A549 (cell line): ENCODE results near the gene TRIM2. TPM values are rescaled to one million over a fixed set of nuclear protein-coding genes. Genes with fewer than 3 reads are reported as not detected.
A peak's percentile ranks its signal among the peaks of the same experiment; 100 is the strongest.

Source experiments
- ATAC-seq, 2 experiments: fragments of 200-7000 bp in 1 of 2; fragments of >200 bp in 1 of 2; cut with Nextera tagmentation in 1 of 2; cut with Tn5 transposase in 1 of 2; 3 replicates each; pipeline versions ENCODE4 v1.8.0 to v1.9.1; 2018 to 2020; ENCODE audit warnings: mild to moderate bottlenecking in 1 of 2, moderate library complexity in 1 of 2
- CTCF ChIA-PET: fragments of 300-600 bp; sonication (Branson Sonifier 250); formaldehyde crosslinking; extraction: SDS; loops from one replicate; lab custom pipeline; 2021; ENCODE audit warnings: antibody characterized with exemption, inconsistent platforms; lab: Yijun Ruan, JAX
- POLR2A ChIA-PET: fragments of 350-600 bp; formaldehyde crosslinking; extraction: SDS; loops from one replicate; lab custom pipeline; 2021; ENCODE audit warnings: antibody characterized with exemption, inconsistent platforms; lab: Yijun Ruan, JAX
- DNase-seq, 2 experiments: peaks; one replicate each; pipeline versions ENCODE4 v3.0.0 to v3.0.0-alpha.2; 2011 to 2016; ENCODE audit warnings: low read depth in 1 of 2, low spot score in 1 of 2
- FAIRE-seq: peaks from 2 replicates; lab custom pipeline; 2011; peaks lifted over from hg19 to GRCh38; lab: Jason Lieb, UNC
- H3K27ac ChIP-seq, 2 experiments: fragments of >200 bp; sonication (Bioruptor Twin); formaldehyde crosslinking; 3 replicates each; pipeline ENCODE4 v1.5.1; 2016 to 2017
- H3K4me1 ChIP-seq: fragments of >200 bp; sonication (Bioruptor Twin); formaldehyde crosslinking; 3 replicates; pipeline ENCODE4 v1.6.1; 2016
- H3K4me2 ChIP-seq: fragments of >200 bp; sonication (Bioruptor Twin); formaldehyde crosslinking; 3 replicates; pipeline ENCODE4 v1.6.1; 2016
- H3K4me3 ChIP-seq: fragments of >200 bp; sonication (Bioruptor Twin); formaldehyde crosslinking; 3 replicates; pipeline ENCODE4 v1.5.1; 2016
- H3K9me3 ChIP-seq: fragments of >200 bp; sonication (Bioruptor Twin); formaldehyde crosslinking; 3 replicates; pipeline ENCODE4 v1.6.1; 2016
- BHLHE40 ChIP-seq: IDR thresholded peaks from 2 replicates; pipeline ENCODE4 v1.6.1; 2012; ENCODE audit warnings: low read depth, low read length, inconsistent platforms
- CBX2 ChIP-seq: fragments of 200-600 bp; sonication (generic); IDR thresholded peaks from 2 replicates; pipeline ENCODE4 v1.6.1; 2016; ENCODE audit warnings: low read depth, mild to moderate bottlenecking, borderline replicate concordance
- ESRRA ChIP-seq: fragments of 150-350 bp; IDR thresholded peaks from 2 replicates; pipeline ENCODE4 v1.6.1; 2014; ENCODE audit warnings: mild to moderate bottlenecking, low read length, borderline replicate concordance
- KDM1A ChIP-seq: fragments of 200-600 bp; sonication (generic); IDR thresholded peaks from 2 replicates; pipeline ENCODE4 v1.6.1; 2016; ENCODE audit warnings: low read depth, mild to moderate bottlenecking
- MAFK ChIP-seq: fragments of 450-650 bp; IDR thresholded peaks from 2 replicates; pipeline ENCODE4 v1.6.1; 2014; ENCODE audit not compliant: partially characterized antibody
- MAZ ChIP-seq: fragments of 150-350 bp; IDR thresholded peaks from 2 replicates; pipeline ENCODE4 v1.6.1; 2014; ENCODE audit warnings: antibody characterized with exemption, low read depth, low read length, borderline replicate concordance
- POLR2AphosphoS2 ChIP-seq: conservative IDR thresholded peaks from 2 replicates; pipeline ENCODE4 v1.6.1; 2012; ENCODE audit warnings: low read length, improper control_type of control experiment, inconsistent platforms
- RARB ChIP-seq: fragments of 250-450 bp; sonication (Bioruptor Pico); IDR thresholded peaks from 2 replicates; pipeline ENCODE4 v1.8.0; 2021; ENCODE audit warnings: mild to moderate bottlenecking, moderate library complexity
- RFX5 ChIP-seq: fragments of 450-650 bp; IDR thresholded peaks from 2 replicates; pipeline ENCODE4 v1.7.1; 2014; ENCODE audit warnings: antibody characterized with exemption, mild to moderate bottlenecking, moderate library complexity
- SMC3 ChIP-seq: fragments of >200 bp; sonication (Bioruptor Twin); formaldehyde crosslinking; IDR thresholded peaks from 3 replicates; pipeline ENCODE4 v1.6.1; 2018; ENCODE audit warnings: inconsistent platforms
- SREBF2 ChIP-seq: fragments of 450-650 bp; IDR thresholded peaks from 2 replicates; pipeline ENCODE4 v1.6.1; 2014; ENCODE audit warnings: mild to moderate bottlenecking, moderate library complexity
- ZSCAN20 ChIP-seq: fragments of 250-450 bp; sonication (Bioruptor Pico); IDR thresholded peaks from 2 replicates; pipeline ENCODE4 v1.8.0; 2022; ENCODE audit warnings: mild to moderate bottlenecking, moderate library complexity
- WGBS: methylation state at CpG from one replicate; pipeline ENCODE4 v1.1.6; 2017; ENCODE audit errors: missing lambda C conversion rate; 5-methylcytosine and 5-hydroxymethylcytosine counted together
- polyA plus RNA-seq, 4 experiments: library from polyadenylated mRNA; depleted of rRNA in 3 of 4; stranded (reverse); fragments of >200 nt; fragmentation: RNase III in 1 of 4; extraction: RNeasy Plus Mini Kit Qiagen cat#74134 plus additional on column Dnase treatment in 1 of 4; gene quantifications; 2 replicates in 3 of 4; 3 replicates in 1 of 4; pipeline ENCODE4 v1.2.3, GENCODE V29; 2011 to 2017
- TF ChIP-seq, protein P1 (sequence below): IDR thresholded peaks from 2 replicates; pipeline ENCODE4 v1.6.1; 2012; ENCODE audit warnings: low read depth, borderline replicate concordance
- TF ChIP-seq, protein P2 (sequence below): fragments of >200 bp; sonication (Bioruptor Twin); formaldehyde crosslinking; IDR thresholded peaks from 2 replicates; pipeline ENCODE4 v1.6.1; 2016
- TF ChIP-seq, protein P3 (sequence below): fragments of 150-350 bp; IDR thresholded peaks from 2 replicates; pipeline ENCODE4 v1.6.1; 2014; ENCODE audit warnings: low read depth, mild to moderate bottlenecking, low read length
- TF ChIP-seq, protein P4 (sequence below): fragments of 250-450 bp; sonication (Bioruptor Pico); IDR thresholded peaks from 2 replicates; pipeline ENCODE4 v1.5.0; 2021; ENCODE audit warnings: mild to moderate bottlenecking, moderate library complexity, borderline replicate concordance
- TF ChIP-seq, protein P5 (sequence below): fragments of 450-650 bp; IDR thresholded peaks from 2 replicates; pipeline ENCODE4 v1.6.1; 2014; ENCODE audit warnings: antibody characterized with exemption
- TF ChIP-seq, protein P6 (sequence below): fragments of 250-450 bp; sonication (Bioruptor Pico); IDR thresholded peaks from 2 replicates; pipeline ENCODE4 v1.5.0; 2020; ENCODE audit warnings: low read depth, mild to moderate bottlenecking, moderate library complexity

TRIM2 gene
- polyA plus RNA-seq, 2 of the 4 experiments (the other 2 are of a cell fraction) = 0.92 to 1.4 TPM

DNA sequence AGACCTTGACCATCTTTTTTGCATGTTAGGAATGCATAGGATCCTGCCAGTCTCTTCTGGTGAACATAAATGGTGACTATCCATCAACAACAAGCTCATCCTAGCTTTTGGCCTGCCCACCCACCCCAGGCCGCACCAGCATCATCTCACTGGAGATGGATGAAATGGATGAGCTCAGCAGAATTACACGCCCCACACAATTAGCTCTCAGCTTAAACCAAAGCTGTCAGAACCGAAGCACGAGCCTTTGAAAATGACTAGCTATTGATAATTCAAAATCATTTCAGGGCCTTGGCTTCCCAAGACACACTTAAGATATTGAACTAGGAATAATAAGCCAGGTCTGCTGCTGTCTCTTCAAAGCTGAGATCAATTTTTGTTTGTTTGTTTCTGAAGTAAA is 77.8 kb downstream of the TRIM2 start:
- no peak overlapping the region for H3K4me3 ChIP-seq
- 60% methylated on average over 4 of the region's 4 CpGs for WGBS
- H3K9me3 ChIP-seq = no peaks in the 10 kb centered on the region
- POLR2A ChIA-PET = no interaction called here
- DNase-seq = no peak
- no peaks in the 10 kb centered on the region for H3K4me1 ChIP-seq
- no peak overlapping the region for H3K4me2 ChIP-seq
- CTCF ChIA-PET = interaction anchor here (2.1 kb wide), 1 partner anchor 139 kb away, joined by 7 read pairs; no protein-coding TSS in a partner anchor
- no peak for TF ChIP-seq MAZ
- TF ChIP-seq RARB (CRISPR knock-in tag) = no peak
- TF ChIP-seq, protein P1, sequence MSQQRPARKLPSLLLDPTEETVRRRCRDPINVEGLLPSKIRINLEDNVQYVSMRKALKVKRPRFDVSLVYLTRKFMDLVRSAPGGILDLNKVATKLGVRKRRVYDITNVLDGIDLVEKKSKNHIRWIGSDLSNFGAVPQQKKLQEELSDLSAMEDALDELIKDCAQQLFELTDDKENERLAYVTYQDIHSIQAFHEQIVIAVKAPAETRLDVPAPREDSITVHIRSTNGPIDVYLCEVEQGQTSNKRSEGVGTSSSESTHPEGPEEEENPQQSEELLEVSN = no peak
- TF ChIP-seq ESRRA = no peak
- peak; percentile 50 for TF ChIP-seq MAFK
- TF ChIP-seq SREBF2 = no peak
- TF ChIP-seq, protein P2, sequence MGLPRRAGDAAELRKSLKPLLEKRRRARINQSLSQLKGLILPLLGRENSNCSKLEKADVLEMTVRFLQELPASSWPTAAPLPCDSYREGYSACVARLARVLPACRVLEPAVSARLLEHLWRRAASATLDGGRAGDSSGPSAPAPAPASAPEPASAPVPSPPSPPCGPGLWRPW = no peak
- no peak for TF ChIP-seq BHLHE40
- no peak for FAIRE-seq
- H3K27ac ChIP-seq = no peak overlapping the region
- ATAC-seq = no peak

DNA sequence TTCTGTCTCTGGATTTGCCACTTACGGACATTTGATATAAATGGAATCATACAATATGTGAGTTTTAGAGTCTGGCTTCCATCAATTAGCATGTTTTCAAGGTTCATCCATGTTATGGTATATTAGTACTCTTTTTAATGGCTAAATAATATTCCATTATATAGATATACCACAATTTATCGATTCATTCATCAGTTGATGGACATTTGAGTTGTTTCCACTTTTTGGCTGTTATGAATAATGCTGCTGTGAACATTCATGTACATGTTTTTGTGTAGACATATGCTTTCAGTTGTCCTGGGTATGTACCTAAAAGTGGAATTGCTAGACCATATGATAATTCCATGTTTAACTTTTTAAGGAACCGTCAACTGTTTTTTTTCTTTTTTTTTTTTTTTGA is 79.0 kb downstream of the TRIM2 start:
- Histone ChIP-seq H3K4me3 (no peak overlapping the region), H3K9me3 (no peaks in the 10 kb centered on the region), H3K4me2 (no peak overlapping the region), H3K27ac (no peak overlapping the region), H3K4me1 (no peaks in the 10 kb centered on the region)
- 67% methylated on average over 3 of the region's 3 CpGs for WGBS
- CTCF ChIA-PET = no interaction called here
- DNase-seq (no peak), ATAC-seq (no peak), FAIRE-seq (no peak)
- TF ChIP-seq, protein P3, sequence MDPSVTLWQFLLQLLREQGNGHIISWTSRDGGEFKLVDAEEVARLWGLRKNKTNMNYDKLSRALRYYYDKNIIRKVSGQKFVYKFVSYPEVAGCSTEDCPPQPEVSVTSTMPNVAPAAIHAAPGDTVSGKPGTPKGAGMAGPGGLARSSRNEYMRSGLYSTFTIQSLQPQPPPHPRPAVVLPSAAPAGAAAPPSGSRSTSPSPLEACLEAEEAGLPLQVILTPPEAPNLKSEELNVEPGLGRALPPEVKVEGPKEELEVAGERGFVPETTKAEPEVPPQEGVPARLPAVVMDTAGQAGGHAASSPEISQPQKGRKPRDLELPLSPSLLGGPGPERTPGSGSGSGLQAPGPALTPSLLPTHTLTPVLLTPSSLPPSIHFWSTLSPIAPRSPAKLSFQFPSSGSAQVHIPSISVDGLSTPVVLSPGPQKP = no peak
- no peak for TF ChIP-seq SMC3
- TF ChIP-seq CBX2 = no peak
- TF ChIP-seq, protein P1 = no peak
- TF ChIP-seq, protein P4, sequence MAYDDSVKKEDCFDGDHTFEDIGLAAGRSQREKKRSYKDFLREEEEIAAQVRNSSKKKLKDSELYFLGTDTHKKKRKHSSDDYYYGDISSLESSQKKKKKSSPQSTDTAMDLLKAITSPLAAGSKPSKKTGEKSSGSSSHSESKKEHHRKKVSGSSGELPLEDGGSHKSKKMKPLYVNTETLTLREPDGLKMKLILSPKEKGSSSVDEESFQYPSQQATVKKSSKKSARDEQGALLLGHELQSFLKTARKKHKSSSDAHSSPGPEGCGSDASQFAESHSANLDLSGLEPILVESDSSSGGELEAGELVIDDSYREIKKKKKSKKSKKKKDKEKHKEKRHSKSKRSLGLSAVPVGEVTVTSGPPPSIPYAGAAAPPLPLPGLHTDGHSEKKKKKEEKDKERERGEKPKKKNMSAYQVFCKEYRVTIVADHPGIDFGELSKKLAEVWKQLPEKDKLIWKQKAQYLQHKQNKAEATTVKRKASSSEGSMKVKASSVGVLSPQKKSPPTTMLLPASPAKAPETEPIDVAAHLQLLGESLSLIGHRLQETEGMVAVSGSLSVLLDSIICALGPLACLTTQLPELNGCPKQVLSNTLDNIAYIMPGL (CRISPR knock-in tag) = no peak
- TF ChIP-seq, protein P5, sequence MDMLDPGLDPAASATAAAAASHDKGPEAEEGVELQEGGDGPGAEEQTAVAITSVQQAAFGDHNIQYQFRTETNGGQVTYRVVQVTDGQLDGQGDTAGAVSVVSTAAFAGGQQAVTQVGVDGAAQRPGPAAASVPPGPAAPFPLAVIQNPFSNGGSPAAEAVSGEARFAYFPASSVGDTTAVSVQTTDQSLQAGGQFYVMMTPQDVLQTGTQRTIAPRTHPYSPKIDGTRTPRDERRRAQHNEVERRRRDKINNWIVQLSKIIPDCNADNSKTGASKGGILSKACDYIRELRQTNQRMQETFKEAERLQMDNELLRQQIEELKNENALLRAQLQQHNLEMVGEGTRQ = no peak
- TF ChIP-seq, protein P6, sequence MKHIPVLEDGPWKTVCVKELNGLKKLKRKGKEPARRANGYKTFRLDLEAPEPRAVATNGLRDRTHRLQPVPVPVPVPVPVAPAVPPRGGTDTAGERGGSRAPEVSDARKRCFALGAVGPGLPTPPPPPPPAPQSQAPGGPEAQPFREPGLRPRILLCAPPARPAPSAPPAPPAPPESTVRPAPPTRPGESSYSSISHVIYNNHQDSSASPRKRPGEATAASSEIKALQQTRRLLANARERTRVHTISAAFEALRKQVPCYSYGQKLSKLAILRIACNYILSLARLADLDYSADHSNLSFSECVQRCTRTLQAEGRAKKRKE (CRISPR knock-in tag) = no peak
- POLR2A ChIA-PET = no interaction called here

DNA sequence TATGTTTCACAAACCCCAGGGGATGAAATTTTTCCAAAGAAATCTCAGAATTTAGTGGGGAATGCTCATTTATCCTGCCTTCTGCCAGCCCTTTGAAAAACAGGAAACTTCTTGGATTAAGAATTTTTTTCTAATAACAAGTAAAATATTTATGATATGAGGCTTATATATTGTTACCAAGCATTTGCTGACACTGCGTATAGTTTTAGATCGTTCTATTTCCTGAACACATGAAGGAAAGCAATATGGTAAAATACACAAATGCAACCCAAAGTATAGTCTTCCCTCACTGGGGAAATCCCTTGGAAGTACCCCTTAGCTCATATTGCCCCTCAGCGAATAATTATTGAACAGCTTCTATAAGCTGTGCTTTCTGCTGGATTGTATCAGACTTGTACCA is 85.9 kb downstream of the TRIM2 start:
- POLR2A ChIA-PET = no interaction called here

More for the DNA sequence above, 85.9 kb downstream of the TRIM2 start:
- CTCF ChIA-PET = interaction anchor here (0.7 kb wide), 1 partner anchor 147 kb away, joined by 3 read pairs; no protein-coding TSS in a partner anchor
- Histone ChIP-seq H3K4me2 (no peak overlapping the region), H3K4me3 (no peak overlapping the region), H3K4me1 (no peaks in the 10 kb centered on the region), H3K9me3 (no peaks in the 10 kb centered on the region), H3K27ac (no peak overlapping the region)
- TF ChIP-seq ZSCAN20 (CRISPR knock-in tag) (no peak), RFX5 (no peak), POLR2AphosphoS2 (no peak), KDM1A (no peak)
- WGBS = 75% methylated on average over 3 of the region's 3 CpGs
- FAIRE-seq (no peak), DNase-seq (no peak), ATAC-seq (no peak)
